CD14-positive monocyte (primary cell): ENCODE data around the gene PIWIL1. TPM values are rescaled to one million over a fixed set of nuclear protein-coding genes. Genes with fewer than 3 reads are reported as not detected.

ENCODE experiments used
- DNase-seq, 3 donors: peaks; one replicate each; pipeline ENCODE4 v3.0.0-alpha.2; 2011 to 2022
- H2AFZ ChIP-seq: 2 replicates; pipeline ENCODE4 v1.6.0; 2012; ENCODE audit warnings: mild to moderate bottlenecking, low read depth, low read length, inconsistent platforms; ENCODE audit not compliant: insufficient read depth, poor library complexity, severe bottlenecking
- H3K27ac ChIP-seq, 2 donors: 1 replicate in 1 of 2; 2 replicates in 1 of 2; pipeline ENCODE4 v1.5.1; 2012 to 2013; ENCODE audit warnings: low read length in 2 of 2, control low read depth in 1 of 2, inconsistent platforms in 1 of 2, low read depth in 1 of 2, mild to moderate bottlenecking in 1 of 2
- H3K27me3 ChIP-seq, 2 donors: one replicate each; pipeline versions ENCODE4 v1.6.0 to v1.6.1; 2011 to 2013; ENCODE audit warnings: low read length in 2 of 2; ENCODE audit not compliant: control insufficient read depth in 2 of 2, insufficient read depth in 2 of 2
- H3K36me3 ChIP-seq, 2 donors: replicated peaks in 1 of 2; 1 replicate in 1 of 2; 2 replicates in 1 of 2; pipeline versions ENCODE4 v1.5.1 to v1.6.1; 2012 to 2013; ENCODE audit warnings: low read length in 2 of 2, control low read depth in 1 of 2, inconsistent platforms in 1 of 2, mild to moderate bottlenecking in 1 of 2; ENCODE audit not compliant: insufficient read depth in 2 of 2, control insufficient read depth in 1 of 2
- H3K4me1 ChIP-seq, 2 donors: 1 replicate in 1 of 2; 2 replicates in 1 of 2; pipeline versions ENCODE4 v1.5.1 to v1.6.1; 2012 to 2013; ENCODE audit warnings: low read length in 2 of 2, control low read depth in 1 of 2, inconsistent platforms in 1 of 2, mild to moderate bottlenecking in 1 of 2, moderate library complexity in 1 of 2; ENCODE audit not compliant: insufficient read depth in 2 of 2, control insufficient read depth in 1 of 2
- H3K4me2 ChIP-seq: replicated peaks from 2 replicates; pipeline ENCODE3; 2012; ENCODE audit warnings: low read length, moderate library complexity, mild to moderate bottlenecking; ENCODE audit not compliant: poor library complexity, severe bottlenecking; ENCODE audit errors: extremely low read depth
- H3K4me3 ChIP-seq, 3 experiments: fragments of 200-600 bp in 1 of 3; sonication (generic) in 1 of 3; replicated peaks in 1 of 3; 1 replicate in 2 of 3; 2 replicates in 1 of 3; pipeline ENCODE4 v1.5.1; 2011 to 2013; ENCODE audit warnings: low read length in 3 of 3, mild to moderate bottlenecking in 3 of 3, control low read depth in 2 of 3, low read depth in 2 of 3, inconsistent platforms in 1 of 3, moderate library complexity in 1 of 3
- H3K79me2 ChIP-seq: 2 replicates; pipeline ENCODE4 v1.6.0; 2012; ENCODE audit warnings: mild to moderate bottlenecking, control low read depth, inconsistent platforms, low read length, moderate library complexity; ENCODE audit not compliant: insufficient read depth
- H3K9ac ChIP-seq: 2 replicates; pipeline ENCODE4 v1.6.0; 2017; ENCODE audit warnings: low read length, mild to moderate bottlenecking; ENCODE audit not compliant: insufficient read depth, poor library complexity, severe bottlenecking
- H3K9me3 ChIP-seq, 2 donors: replicated peaks in 1 of 2; 1 replicate in 1 of 2; 2 replicates in 1 of 2; pipeline versions ENCODE4 v1.5.1 to v1.6.1; 2012 to 2013; ENCODE audit warnings: low read length in 2 of 2, control low read depth in 1 of 2; ENCODE audit not compliant: control insufficient read depth in 1 of 2, insufficient read depth in 1 of 2
- H4K20me1 ChIP-seq: 2 replicates; pipeline ENCODE4 v1.6.0; 2012; ENCODE audit warnings: mild to moderate bottlenecking, low read length, control low read depth, moderate library complexity; ENCODE audit not compliant: insufficient read depth
- H3K27ac Mint-ChIP-seq, 7 donors: one replicate each; pipeline ENCODE4 v1.8.0; 2020; ENCODE audit warnings: mild to moderate bottlenecking in 7 of 7, mixed read lengths in 7 of 7, moderate library complexity in 6 of 7, inconsistent platforms in 2 of 7
- H3K27me3 Mint-ChIP-seq, 3 donors: one replicate each; pipeline ENCODE4 v1.8.0; 2021 to 2022; ENCODE audit warnings: low read depth in 3 of 3, mild to moderate bottlenecking in 3 of 3, mixed read lengths in 3 of 3, moderate library complexity in 3 of 3, inconsistent platforms in 1 of 3
- H3K36me3 Mint-ChIP-seq, 2 donors: one replicate each; pipeline ENCODE4 v1.8.0; 2020; ENCODE audit warnings: mixed read lengths in 2 of 2, inconsistent platforms in 1 of 2, mild to moderate bottlenecking in 1 of 2
- H3K4me1 Mint-ChIP-seq: one replicate; pipeline ENCODE4 v1.8.0; 2020; ENCODE audit warnings: mild to moderate bottlenecking, mixed read lengths
- H3K4me3 Mint-ChIP-seq, 2 donors: one replicate each; pipeline ENCODE4 v1.8.0; 2020; ENCODE audit warnings: mild to moderate bottlenecking in 2 of 2, mixed read lengths in 2 of 2, moderate library complexity in 1 of 2
- H3K9me3 Mint-ChIP-seq, 7 donors: one replicate each; pipeline ENCODE4 v1.8.0; 2020 to 2022; ENCODE audit warnings: mixed read lengths in 7 of 7, mild to moderate bottlenecking in 6 of 7, moderate library complexity in 6 of 7, inconsistent platforms in 2 of 7
- WGBS: methylation state at CpG from one replicate; pipeline ENCODE4 v1.1.5; 2013; ENCODE audit warnings: missing lambda C conversion rate; ENCODE audit not compliant: insufficient coverage; 5-methylcytosine and 5-hydroxymethylcytosine counted together
- intact Hi-C, 2 donors: fragments of 100-400 bp; cut with micrococcal nuclease; formaldehyde crosslinking; loops; one replicate each; pipeline versions ENCODE4 v1.15.0 to v1.15.1; 2023
- polyA plus RNA-seq, 3 donors: library from polyadenylated mRNA; depleted of rRNA in 1 of 3; unstranded in 2 of 3; stranded (reverse) in 1 of 3; fragments of 300-500 nt in 2 of 3; fragments of >200 nt in 1 of 3; fragmentation: Illumina TruSeq in 2 of 3; gene quantifications; 1 replicate in 2 of 3; 2 replicates in 1 of 3; pipeline ENCODE4 v1.2.3, GENCODE V29; 2012 to 2021
- TF ChIP-seq, protein P1 (sequence below): fragments of 200-600 bp; IDR thresholded peaks from one replicate; pipeline ENCODE4 v1.8.0; 2022; ENCODE audit warnings: antibody characterized with exemption, mild to moderate bottlenecking

Gene PIWIL1
- polyA plus RNA-seq, 3 donors = not detected

DNA sequence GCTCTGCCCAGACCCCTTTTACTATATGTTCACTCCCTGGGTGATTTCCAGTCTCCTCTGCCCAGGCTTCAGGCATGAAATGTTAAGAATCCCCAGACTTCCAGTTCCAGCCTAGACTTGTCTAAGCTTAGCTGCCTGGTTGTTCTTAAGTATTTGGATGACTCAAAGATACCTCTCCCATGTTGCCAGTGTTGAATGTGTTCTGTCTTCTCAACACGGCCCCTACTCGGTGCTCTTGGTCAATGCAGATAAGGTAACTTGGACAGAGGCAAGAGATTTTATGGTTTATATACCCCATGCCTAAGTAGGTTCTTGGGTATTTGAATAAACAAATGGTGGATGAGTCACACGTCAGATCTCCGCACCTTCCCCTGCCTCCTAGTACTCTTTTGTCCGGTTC is 13.6 kb downstream of the PIWIL1 start:
- Histone ChIP-seq H4K20me1 (no peaks in the 10 kb centered on the region), H3K9me3 (no peaks in the 10 kb centered on the region), H3K36me3 (no peaks in the 10 kb centered on the region), H3K79me2 (no peaks in the 10 kb centered on the region), H3K4me1 (no peaks in the 10 kb centered on the region), H3K9ac (no peak overlapping the region), H3K4me2 (no peak overlapping the region), H2AFZ (no peak overlapping the region), H3K27ac (no peak overlapping the region), H3K27me3 (no peaks in the 10 kb centered on the region), H3K4me3 (no peak overlapping the region)
- H3K27ac Mint-ChIP-seq = no peak overlapping the region
- TF ChIP-seq, protein P1, sequence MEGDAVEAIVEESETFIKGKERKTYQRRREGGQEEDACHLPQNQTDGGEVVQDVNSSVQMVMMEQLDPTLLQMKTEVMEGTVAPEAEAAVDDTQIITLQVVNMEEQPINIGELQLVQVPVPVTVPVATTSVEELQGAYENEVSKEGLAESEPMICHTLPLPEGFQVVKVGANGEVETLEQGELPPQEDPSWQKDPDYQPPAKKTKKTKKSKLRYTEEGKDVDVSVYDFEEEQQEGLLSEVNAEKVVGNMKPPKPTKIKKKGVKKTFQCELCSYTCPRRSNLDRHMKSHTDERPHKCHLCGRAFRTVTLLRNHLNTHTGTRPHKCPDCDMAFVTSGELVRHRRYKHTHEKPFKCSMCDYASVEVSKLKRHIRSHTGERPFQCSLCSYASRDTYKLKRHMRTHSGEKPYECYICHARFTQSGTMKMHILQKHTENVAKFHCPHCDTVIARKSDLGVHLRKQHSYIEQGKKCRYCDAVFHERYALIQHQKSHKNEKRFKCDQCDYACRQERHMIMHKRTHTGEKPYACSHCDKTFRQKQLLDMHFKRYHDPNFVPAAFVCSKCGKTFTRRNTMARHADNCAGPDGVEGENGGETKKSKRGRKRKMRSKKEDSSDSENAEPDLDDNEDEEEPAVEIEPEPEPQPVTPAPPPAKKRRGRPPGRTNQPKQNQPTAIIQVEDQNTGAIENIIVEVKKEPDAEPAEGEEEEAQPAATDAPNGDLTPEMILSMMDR = no peak
- H3K4me1 Mint-ChIP-seq = no peaks in the 10 kb centered on the region
- peaks cover 0 to 6% (median 3%) of the 10 kb centered on the region in 3 donors for H3K27me3 Mint-ChIP-seq
- intact Hi-C loops = no loop called here
- H3K4me3 Mint-ChIP-seq = no peak overlapping the region
- H3K9me3 Mint-ChIP-seq = no peaks in the 10 kb centered on the region
- WGBS = 100% methylated on average over 2 of the region's 5 CpGs
- DNase-seq = no peak
- H3K36me3 Mint-ChIP-seq = no peaks in the 10 kb centered on the region

DNA sequence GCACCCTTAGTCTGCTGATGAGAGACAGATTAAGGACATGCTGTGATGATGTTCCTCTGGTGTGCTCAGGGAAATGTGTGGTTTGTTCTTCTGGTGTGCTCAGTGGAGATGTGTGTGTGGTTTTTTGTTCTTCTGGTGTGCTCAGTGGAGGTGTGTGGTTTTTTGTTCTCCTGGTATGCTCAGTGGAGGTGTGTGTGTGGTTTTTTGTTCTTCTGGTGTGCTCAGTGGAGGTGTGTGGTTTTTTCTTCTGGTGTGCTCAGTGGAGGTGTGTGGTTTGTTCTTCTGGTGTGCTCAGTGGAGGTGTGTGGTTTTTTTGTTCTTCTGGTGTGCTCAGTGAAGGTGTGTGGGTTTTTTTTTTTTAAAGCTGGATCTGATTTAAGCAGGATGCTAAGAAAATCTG is 15.4 kb downstream of the PIWIL1 start:
- no peaks in the 10 kb centered on the region for H3K79me2 ChIP-seq
- Mint-ChIP-seq H3K4me1 (no peaks in the 10 kb centered on the region), H3K9me3 (no peaks in the 10 kb centered on the region), H3K27me3 (peaks cover 3 to 8% (median 5%) of the 10 kb centered on the region in 3 donors), H3K4me3 (no peak overlapping the region), H3K36me3 (no peaks in the 10 kb centered on the region), H3K27ac (no peak overlapping the region)
- H3K4me1 ChIP-seq = no peaks in the 10 kb centered on the region
- TF ChIP-seq, protein P1 = no peak
- no peak overlapping the region for H3K4me3 ChIP-seq
- no peaks in the 10 kb centered on the region for H3K9me3 ChIP-seq
- H3K27ac ChIP-seq = no peak overlapping the region
- no peaks in the 10 kb centered on the region for H4K20me1 ChIP-seq
- DNase-seq = no peak
- intact Hi-C loops = no loop called here
- no peak overlapping the region for H2AFZ ChIP-seq
- H3K9ac ChIP-seq = no peak overlapping the region
- no peak overlapping the region for H3K4me2 ChIP-seq
- no peaks in the 10 kb centered on the region for H3K36me3 ChIP-seq
- H3K27me3 ChIP-seq = no peaks in the 10 kb centered on the region
